PC-9 (cell line): ENCODE data around the gene IFT122. TPM values are rescaled to one million over a fixed set of nuclear protein-coding genes. Genes with fewer than 3 reads are reported as not detected.

Experiments
- BruUV-seq: library from RNA; stranded (reverse); fragments of 400-500 nt; replicated peaks from 2 replicates; lab custom pipeline; 2021; lab: Mats Ljungman, UMichigan
- CTCF ChIA-PET: fragments of 300-600 bp; sonication (Branson Sonifier 250); formaldehyde crosslinking; loops from one replicate; lab custom pipeline; 2022; ENCODE audit warnings: antibody characterized with exemption; lab: Charles Lee
- POLR2A ChIA-PET: fragments of 300-600 bp; sonication (Branson Sonifier 250); formaldehyde crosslinking; loops from one replicate; lab custom pipeline; 2022; ENCODE audit warnings: antibody characterized with exemption; ENCODE audit not compliant: unreplicated experiment; lab: Charles Lee
- DNase-seq, 2 experiments: peaks; one replicate each; pipeline versions ENCODE4 v3.0.0 to v3.0.0-alpha.2; 2015 to 2022; ENCODE audit warnings: mixed read lengths in 1 of 2
- H2AFZ ChIP-seq: fragments of 200-600 bp; sonication (generic); 2 replicates; pipeline ENCODE4 v1.8.1; 2017; ENCODE audit warnings: antibody characterized with exemption
- H3F3A ChIP-seq: fragments of 200-600 bp; sonication (generic); 2 replicates; pipeline ENCODE4 v1.8.1; 2017; ENCODE audit warnings: antibody characterized with exemption, mild to moderate bottlenecking, low read depth; ENCODE audit not compliant: insufficient read depth
- H3K27ac ChIP-seq: fragments of 200-600 bp; sonication (generic); 2 replicates; pipeline ENCODE4 v1.6.1; 2016; ENCODE audit warnings: mixed run types
- H3K27me3 ChIP-seq: fragments of 200-600 bp; sonication (generic); 2 replicates; pipeline ENCODE4 v1.6.1; 2016; ENCODE audit warnings: low read depth, mixed run types; ENCODE audit not compliant: insufficient read depth
- H3K36me3 ChIP-seq: fragments of 200-600 bp; sonication (generic); 2 replicates; pipeline ENCODE4 v1.6.1; 2016; ENCODE audit warnings: low read depth, mixed run types
- H3K4me1 ChIP-seq: fragments of 200-600 bp; sonication (generic); replicated peaks from 2 replicates; pipeline ENCODE4 v1.6.1; 2016; ENCODE audit warnings: mixed run types; ENCODE audit not compliant: insufficient read depth
- H3K4me2 ChIP-seq: fragments of 200-600 bp; sonication (generic); 2 replicates; pipeline ENCODE4 v1.6.1; 2017; ENCODE audit warnings: mixed run types
- H3K4me3 ChIP-seq: fragments of 200-600 bp; sonication (generic); 2 replicates; pipeline ENCODE4 v1.6.1; 2016; ENCODE audit warnings: mixed run types
- H3K79me2 ChIP-seq: fragments of 200-600 bp; sonication (generic); 2 replicates; pipeline ENCODE4 v1.6.1; 2017; ENCODE audit warnings: low read depth, mixed run types
- H3K9me2 ChIP-seq: fragments of 200-600 bp; sonication (generic); 2 replicates; pipeline ENCODE4 v1.8.1; 2017; ENCODE audit warnings: mild to moderate bottlenecking; ENCODE audit not compliant: insufficient read depth
- H3K9me3 ChIP-seq: fragments of 200-600 bp; sonication (generic); 2 replicates; pipeline ENCODE4 v1.8.1; 2016; ENCODE audit warnings: low read depth; ENCODE audit not compliant: insufficient read depth
- H4K20me1 ChIP-seq: fragments of 200-600 bp; sonication (generic); 2 replicates; pipeline ENCODE4 v1.8.1; 2017; ENCODE audit not compliant: insufficient read depth
- CTCF ChIP-seq: fragments of 200-600 bp; sonication (generic); conservative IDR thresholded peaks from 2 replicates; pipeline ENCODE4 v1.6.1; 2017; ENCODE audit warnings: mixed run types, antibody characterized with exemption, mild to moderate bottlenecking, moderate library complexity
- EZH2 ChIP-seq: fragments of 200-600 bp; sonication (generic); IDR thresholded peaks from 2 replicates; pipeline ENCODE4 v1.8.0; 2017; ENCODE audit warnings: antibody characterized with exemption, low read depth
- intact Hi-C: fragments of 100-400 bp; cut with micrococcal nuclease; formaldehyde crosslinking; loops from one replicate; pipeline ENCODE4 v1.10.0; 2022; ENCODE audit not compliant: unreplicated experiment
- total RNA-seq: library from RNA; stranded (reverse); gene quantifications from 2 replicates; pipeline ENCODE4 v1.2.3, GENCODE V29; 2021

The IFT122 gene
- total RNA-seq, 1 experiment from 2014 or later, result 55.6 TPM

DNA sequence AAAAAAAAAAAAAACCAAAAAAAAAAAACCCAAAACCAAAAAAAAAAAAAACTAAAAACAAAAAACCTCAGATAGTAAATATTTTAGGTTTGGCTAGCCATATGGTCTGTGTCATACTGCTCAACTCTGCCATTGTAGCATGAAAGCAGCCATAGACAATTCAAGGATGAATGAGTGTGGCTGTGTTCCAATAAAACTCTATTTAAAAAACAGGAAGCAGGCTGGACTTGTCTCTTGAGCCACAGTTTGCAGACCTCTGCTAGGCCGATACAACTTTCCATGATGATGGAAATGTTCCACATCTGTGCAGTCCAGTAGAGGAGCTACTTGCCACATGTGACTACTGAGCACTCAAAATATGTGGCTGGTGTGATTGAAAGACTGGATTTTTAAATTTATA is 22.7 kb upstream of the IFT122 start:
- H3K4me3 ChIP-seq, result no peak overlapping the region
- DNase-seq, result peak in 1 of 2 experiments; percentile 16
- ChIA-PET POLR2A (no interaction called here), CTCF (no interaction called here)
- intact Hi-C loops, result no loop called here
- BruUV-seq, result no TSS peak
- H3K79me2 ChIP-seq, result no peaks in the 10 kb centered on the region
- peaks cover 27% of the 10 kb centered on the region for H3K4me1 ChIP-seq
- H3K36me3 ChIP-seq, result no peaks in the 10 kb centered on the region
- H3K9me3 ChIP-seq, result no peaks in the 10 kb centered on the region
- no peak overlapping the region for H3K27ac ChIP-seq
- TF ChIP-seq EZH2 (no peak), CTCF (no peak)
- no peaks in the 10 kb centered on the region for H3K9me2 ChIP-seq
- H2AFZ ChIP-seq, result no peak overlapping the region
- peaks cover 26% of the 10 kb centered on the region; the same call in 1 of the 2 replicates for H3F3A ChIP-seq
- no peak overlapping the region for H3K4me2 ChIP-seq
- H3K27me3 ChIP-seq, result no peaks in the 10 kb centered on the region
- H4K20me1 ChIP-seq, result no peaks in the 10 kb centered on the region

GRCh38 chr3:129418041-129418973 is 21.7 kb upstream of the IFT122 start:
- Histone ChIP-seq H4K20me1 (no peaks in the 10 kb centered on the region), H3K9me3 (no peaks in the 10 kb centered on the region), H3K36me3 (no peaks in the 10 kb centered on the region), H3K4me3 (no peak overlapping the region), H3K4me1 (peaks cover 17% of the 10 kb centered on the region), H3K4me2 (no peak overlapping the region), H3K9me2 (no peaks in the 10 kb centered on the region), H3K27me3 (no peaks in the 10 kb centered on the region), H2AFZ (no peak overlapping the region), H3K79me2 (no peaks in the 10 kb centered on the region), H3K27ac (no peak overlapping the region), H3F3A (peaks cover 17% of the 10 kb centered on the region; the same call in 1 of the 2 replicates)
- POLR2A ChIA-PET, result interaction anchor here (0.6 kb wide), 1 partner anchor 14 kb away, joined by 3 read pairs; no protein-coding TSS in a partner anchor
- no peak for DNase-seq
- BruUV-seq, result no TSS peak
- intact Hi-C loops, result no loop called here
- TF ChIP-seq CTCF (no peak), EZH2 (no peak)
- CTCF ChIA-PET, result no interaction called here

DNA sequence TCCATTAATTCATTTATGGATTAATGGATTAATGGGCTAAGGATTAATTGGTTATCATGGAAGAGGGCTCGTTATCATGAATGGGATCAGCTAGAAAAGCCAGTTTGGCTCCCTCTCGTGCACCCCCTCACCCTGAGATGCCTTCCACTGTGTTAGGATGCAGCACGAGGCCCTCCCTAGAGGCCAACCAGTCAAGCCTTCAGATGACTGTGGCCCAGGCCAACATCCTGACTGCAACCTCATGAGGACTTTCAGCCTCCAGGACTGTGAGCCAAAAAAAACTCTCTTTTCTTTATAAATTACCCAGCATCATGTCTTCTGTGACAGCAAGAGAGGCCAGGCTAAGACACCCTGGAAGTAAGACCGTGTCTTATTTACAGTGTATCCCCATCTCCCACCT is 20.5 kb upstream of the IFT122 start:
- intact Hi-C loops, result no loop called here
- BruUV-seq, result no TSS peak
- DNase-seq, result no peak
- Histone ChIP-seq H3K4me3 (no peak overlapping the region), H3K27ac (no peak overlapping the region), H3K9me3 (no peaks in the 10 kb centered on the region), H3K27me3 (no peaks in the 10 kb centered on the region), H2AFZ (no peak overlapping the region), H3K4me1 (peaks cover 13% of the 10 kb centered on the region), H3K9me2 (no peaks in the 10 kb centered on the region), H3K36me3 (no peaks in the 10 kb centered on the region), H3K79me2 (no peaks in the 10 kb centered on the region), H3K4me2 (no peak overlapping the region), H4K20me1 (no peaks in the 10 kb centered on the region), H3F3A (peaks cover 13% of the 10 kb centered on the region; the same call in 1 of the 2 replicates)
- CTCF ChIA-PET, result no interaction called here
- TF ChIP-seq CTCF (no peak), EZH2 (no peak)
- POLR2A ChIA-PET, result no interaction called here
